C4-2B (cell line): ENCODE results near the gene THBS3.
A peak's percentile ranks its signal among the peaks of the same experiment; 100 is the strongest.
"Not testable (repeated sequence)": the region's sequence is repeated elsewhere in the genome, so short reads cannot be mapped to it uniquely, and the experiment has no call there.

Experiments used
- H3K27ac ChIP-seq: fragments of 450-650 bp; 2 replicates; pipeline ENCODE4 v1.5.1; 2017
- ZFX ChIP-seq: fragments of 450-650 bp; IDR thresholded peaks from 2 replicates; pipeline ENCODE4 v1.6.1; 2017
- TF ChIP-seq, protein P1 (sequence below): fragments of 450-650 bp; conservative IDR thresholded peaks from 2 replicates; pipeline ENCODE4 v1.5.1; 2017; ENCODE audit warnings: mild to moderate bottlenecking

The THBS3 gene

GRCh38 chr1:155192346-155193274 is 15.1 kb downstream of the THBS3 start:
- peak overlapping the region; percentile 49 for H3K27ac ChIP-seq
- no peak for TF ChIP-seq ZFX
- TF ChIP-seq, protein P1, sequence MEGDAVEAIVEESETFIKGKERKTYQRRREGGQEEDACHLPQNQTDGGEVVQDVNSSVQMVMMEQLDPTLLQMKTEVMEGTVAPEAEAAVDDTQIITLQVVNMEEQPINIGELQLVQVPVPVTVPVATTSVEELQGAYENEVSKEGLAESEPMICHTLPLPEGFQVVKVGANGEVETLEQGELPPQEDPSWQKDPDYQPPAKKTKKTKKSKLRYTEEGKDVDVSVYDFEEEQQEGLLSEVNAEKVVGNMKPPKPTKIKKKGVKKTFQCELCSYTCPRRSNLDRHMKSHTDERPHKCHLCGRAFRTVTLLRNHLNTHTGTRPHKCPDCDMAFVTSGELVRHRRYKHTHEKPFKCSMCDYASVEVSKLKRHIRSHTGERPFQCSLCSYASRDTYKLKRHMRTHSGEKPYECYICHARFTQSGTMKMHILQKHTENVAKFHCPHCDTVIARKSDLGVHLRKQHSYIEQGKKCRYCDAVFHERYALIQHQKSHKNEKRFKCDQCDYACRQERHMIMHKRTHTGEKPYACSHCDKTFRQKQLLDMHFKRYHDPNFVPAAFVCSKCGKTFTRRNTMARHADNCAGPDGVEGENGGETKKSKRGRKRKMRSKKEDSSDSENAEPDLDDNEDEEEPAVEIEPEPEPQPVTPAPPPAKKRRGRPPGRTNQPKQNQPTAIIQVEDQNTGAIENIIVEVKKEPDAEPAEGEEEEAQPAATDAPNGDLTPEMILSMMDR, result no peak

GRCh38 chr1:155191904-155192303 is 15.8 kb downstream of the THBS3 start:
- no peak for TF ChIP-seq ZFX
- TF ChIP-seq, protein P1, result no peak
- H3K27ac ChIP-seq, result no peak overlapping the region

DNA sequence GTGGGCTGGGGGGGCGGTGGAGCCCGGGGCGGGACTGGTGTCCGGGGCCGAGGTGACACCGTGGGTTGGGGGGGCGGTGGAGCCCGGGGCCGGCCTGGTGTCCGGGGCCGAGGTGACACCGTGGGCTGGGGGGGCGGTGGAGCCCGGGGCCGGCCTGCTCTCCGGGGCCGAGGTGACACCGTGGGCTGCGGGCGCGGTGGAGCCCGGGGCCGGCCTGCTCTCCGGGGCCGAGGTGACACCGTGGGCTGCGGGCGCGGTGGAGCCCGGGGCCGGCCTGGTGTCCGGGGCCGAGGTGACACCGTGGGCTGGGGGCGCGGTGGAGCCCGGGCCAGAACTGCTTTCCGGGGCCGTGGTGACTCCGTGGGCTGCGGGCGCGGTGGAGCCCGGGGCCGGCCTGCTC is 17.8 kb downstream of the THBS3 start:
- H3K27ac ChIP-seq, result not testable (repeated sequence)

GRCh38 chr1:155188268-155188667 is 19.4 kb downstream of the THBS3 start:
- TF ChIP-seq, protein P1, result no peak
- TF ChIP-seq ZFX, result no peak
- H3K27ac ChIP-seq, result no peak overlapping the region

- no peak overlapping the region for H3K27ac ChIP-seq
- TF ChIP-seq ZFX, result no peak
- TF ChIP-seq, protein P1, result no peak
Observed at GRCh38 chr1:155187456-155187891, 20.2 kb downstream of the THBS3 start.

DNA sequence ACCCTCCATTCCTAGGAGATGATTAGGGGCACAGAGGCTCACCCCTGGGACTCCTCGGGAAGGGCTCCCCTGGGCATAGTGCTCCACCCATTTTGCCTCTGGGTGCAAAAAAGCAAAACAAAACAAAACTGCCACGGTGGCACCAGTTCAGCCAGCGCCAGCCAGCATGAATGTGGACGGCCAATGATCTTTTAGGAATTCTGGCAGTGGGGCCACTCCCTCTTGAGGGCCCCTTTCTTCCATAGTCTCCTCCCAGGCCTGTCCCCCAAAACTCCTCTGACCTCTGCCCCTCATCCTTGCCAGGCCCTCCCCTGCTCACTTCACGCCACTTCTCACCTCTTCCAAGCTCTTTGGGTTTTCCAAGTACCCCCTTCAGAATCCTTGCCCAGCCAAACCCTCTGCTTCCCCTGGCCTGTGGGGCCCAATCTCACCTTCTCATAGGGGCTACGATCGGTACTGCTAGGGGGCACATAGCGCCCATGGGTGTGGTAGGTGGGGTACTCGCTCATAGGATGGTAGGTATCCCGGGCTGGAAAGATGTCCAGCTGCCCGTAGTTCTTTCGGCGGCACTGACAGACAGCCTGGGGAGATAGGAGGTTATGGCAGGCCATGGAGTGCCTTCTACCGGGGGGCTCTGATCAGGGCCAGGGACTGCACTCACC is 20.8 kb downstream of the THBS3 start:
- TF ChIP-seq, protein P1, result no peak
- TF ChIP-seq ZFX, result no peak
- H3K27ac ChIP-seq, result no peak overlapping the region

- TF ChIP-seq ZFX, result no peak
- TF ChIP-seq, protein P1, result no peak
- H3K27ac ChIP-seq, result no peak overlapping the region
Observed at GRCh38 chr1:155186067-155186793, 21.5 kb downstream of the THBS3 start.
